ENCODE results near the gene C15orf62.

- TF ChIP-seq, protein P1, sequence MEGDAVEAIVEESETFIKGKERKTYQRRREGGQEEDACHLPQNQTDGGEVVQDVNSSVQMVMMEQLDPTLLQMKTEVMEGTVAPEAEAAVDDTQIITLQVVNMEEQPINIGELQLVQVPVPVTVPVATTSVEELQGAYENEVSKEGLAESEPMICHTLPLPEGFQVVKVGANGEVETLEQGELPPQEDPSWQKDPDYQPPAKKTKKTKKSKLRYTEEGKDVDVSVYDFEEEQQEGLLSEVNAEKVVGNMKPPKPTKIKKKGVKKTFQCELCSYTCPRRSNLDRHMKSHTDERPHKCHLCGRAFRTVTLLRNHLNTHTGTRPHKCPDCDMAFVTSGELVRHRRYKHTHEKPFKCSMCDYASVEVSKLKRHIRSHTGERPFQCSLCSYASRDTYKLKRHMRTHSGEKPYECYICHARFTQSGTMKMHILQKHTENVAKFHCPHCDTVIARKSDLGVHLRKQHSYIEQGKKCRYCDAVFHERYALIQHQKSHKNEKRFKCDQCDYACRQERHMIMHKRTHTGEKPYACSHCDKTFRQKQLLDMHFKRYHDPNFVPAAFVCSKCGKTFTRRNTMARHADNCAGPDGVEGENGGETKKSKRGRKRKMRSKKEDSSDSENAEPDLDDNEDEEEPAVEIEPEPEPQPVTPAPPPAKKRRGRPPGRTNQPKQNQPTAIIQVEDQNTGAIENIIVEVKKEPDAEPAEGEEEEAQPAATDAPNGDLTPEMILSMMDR (conservative IDR thresholded peaks at IDR 0.05 in 1 of 2, IDR thresholded peaks at IDR 0.05 in 1 of 2; ENCODE audit: low read depth in 1 of 2, low read length in 2 of 2) = no peak
- TF ChIP-seq EZH2 (IDR thresholded peaks at IDR 0.05; ENCODE audit: low read length, missing control alignments) = no peak
These were observed 30.7 kb upstream of the C15orf62 start for GRCh38 chr15:40739047-40739446.

Measured in fibroblast of lung (primary cell).